ENCODE measurements around the gene METTL17. TPM values are rescaled to one million over a fixed set of nuclear protein-coding genes. Genes with fewer than 3 reads are reported as not detected.

Gene METTL17
- total and polyA plus RNA-seq, 4 experiments from 2014 or later, result 36.9 to 125 (median 80.6) TPM

DNA sequence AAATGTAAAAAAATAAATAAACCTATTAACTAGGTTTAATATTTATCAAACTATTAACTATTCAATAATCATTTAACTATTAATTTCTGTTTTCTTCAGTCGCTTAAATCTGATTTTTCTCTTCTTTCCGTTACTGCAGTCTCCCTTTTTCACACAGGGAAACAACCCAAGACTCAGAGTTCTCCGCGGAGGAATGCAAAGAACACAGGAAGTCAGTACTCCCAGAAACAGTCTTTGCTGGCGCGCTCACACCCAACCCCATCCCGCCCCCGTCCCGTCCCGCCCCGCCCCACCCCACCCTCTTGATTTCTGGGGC is 351 bp upstream of the METTL17 start:
- peaks cover 0 to 1% (median 0%) of the 10 kb centered on the region in 8 donors for H3K9me3 Mint-ChIP-seq
- Histone ChIP-seq H3K27me3 (ENCODE audit: insufficient read depth, low read length) (no peaks in the 10 kb centered on the region), H3K9me3 (ENCODE audit: control insufficient read depth in 1 of 2, low read length in 2 of 2) (no peaks in the 10 kb centered on the region), H3K27ac (ENCODE audit: low read depth, low read length) (peak overlapping the region; percentile 73), H3K36me3 (ENCODE audit: insufficient read depth, low read length) (peaks cover 22% of the 10 kb centered on the region), H3K4me1 (ENCODE audit: insufficient read depth, low read length) (peaks cover 24% of the 10 kb centered on the region), H3K4me3 (ENCODE audit: low read length in 2 of 2) (peak overlapping the region in 1 of 2 donors; percentile 93)
- POLR2A ChIA-PET (ENCODE audit: partially characterized antibody), result interaction anchor here (0.8 to 1.1 kb wide), 2 partner anchors 9 to 114 kb away, joined by 3 read pairs; no protein-coding TSS in a partner anchor
- DNase-seq, result no peak
- no peaks in the 10 kb centered on the region for H3K27me3 Mint-ChIP-seq
- H3K4me3 Mint-ChIP-seq, result peak overlapping the region; percentile 90 to 97 (median 96)
- CTCF ChIA-PET (ENCODE audit: partially characterized antibody), result interaction anchor here (0.9 to 2.9 kb wide), 4 partner anchors 17 to 103 kb away, joined by 3 to 10 read pairs (median 4); no protein-coding TSS in a partner anchor
- H3K4me1 Mint-ChIP-seq, result peaks cover 15 to 39% (median 22%) of the 10 kb centered on the region in 4 donors
- intact Hi-C loops (cut with micrococcal nuclease), result loop anchor here (1.0 kb wide), 2 partner anchors 18 to 114 kb away; no protein-coding TSS in a partner anchor
- peak overlapping the region; percentile 87 to 98 (median 96) for H3K27ac Mint-ChIP-seq
- H3K36me3 Mint-ChIP-seq, result peaks cover 20 to 33% of the 10 kb centered on the region in 2 donors

DNA sequence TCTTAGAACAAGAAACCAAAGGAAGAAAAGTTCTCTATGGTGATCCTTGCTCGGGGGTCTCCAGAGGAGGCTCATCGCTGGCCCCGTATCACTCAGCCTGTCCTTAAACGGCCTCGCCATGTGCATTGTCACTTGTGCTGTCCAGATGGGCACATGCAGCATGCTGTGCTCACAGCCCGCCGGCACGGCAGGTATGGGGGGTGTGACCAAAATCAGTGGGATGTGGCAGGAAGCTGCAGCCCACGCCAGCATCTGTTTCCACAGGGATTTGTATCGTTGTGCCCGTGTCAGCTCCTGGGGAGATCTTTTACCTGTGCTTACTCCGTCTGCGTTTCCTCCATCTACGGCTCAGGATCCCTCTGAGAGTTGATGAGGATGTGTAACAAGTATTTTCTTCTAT is 6.7 kb downstream of the METTL17 start:
- DNase-seq, result no peak
- peaks cover 45% of the 10 kb centered on the region for H3K36me3 ChIP-seq (ENCODE audit: insufficient read depth, low read length)
- ChIA-PET CTCF (ENCODE audit: partially characterized antibody) (interaction anchor here (4.5 kb wide), 1 partner anchor 15 kb away, joined by 17 read pairs; no protein-coding TSS in a partner anchor), POLR2A (ENCODE audit: partially characterized antibody) (no interaction called here)
- peaks cover 13 to 24% (median 16%) of the 10 kb centered on the region in 4 donors for H3K4me1 Mint-ChIP-seq
- H3K4me3 ChIP-seq (ENCODE audit: low read length in 2 of 2), result no peak overlapping the region
- intact Hi-C loops (cut with micrococcal nuclease), result no loop called here
- peaks cover 44 to 59% of the 10 kb centered on the region in 2 donors for H3K36me3 Mint-ChIP-seq
- H3K27me3 ChIP-seq (ENCODE audit: insufficient read depth, low read length), result no peaks in the 10 kb centered on the region
- no peak overlapping the region for H3K27ac Mint-ChIP-seq
- peaks cover 5% of the 10 kb centered on the region for H3K4me1 ChIP-seq (ENCODE audit: insufficient read depth, low read length)
- no peak overlapping the region for H3K4me3 Mint-ChIP-seq
- no peak overlapping the region for H3K27ac ChIP-seq (ENCODE audit: low read depth, low read length)
- no peaks in the 10 kb centered on the region for H3K9me3 Mint-ChIP-seq
- H3K27me3 Mint-ChIP-seq, result no peaks in the 10 kb centered on the region
- no peaks in the 10 kb centered on the region for H3K9me3 ChIP-seq (ENCODE audit: control insufficient read depth in 1 of 2, low read length in 2 of 2)

DNA sequence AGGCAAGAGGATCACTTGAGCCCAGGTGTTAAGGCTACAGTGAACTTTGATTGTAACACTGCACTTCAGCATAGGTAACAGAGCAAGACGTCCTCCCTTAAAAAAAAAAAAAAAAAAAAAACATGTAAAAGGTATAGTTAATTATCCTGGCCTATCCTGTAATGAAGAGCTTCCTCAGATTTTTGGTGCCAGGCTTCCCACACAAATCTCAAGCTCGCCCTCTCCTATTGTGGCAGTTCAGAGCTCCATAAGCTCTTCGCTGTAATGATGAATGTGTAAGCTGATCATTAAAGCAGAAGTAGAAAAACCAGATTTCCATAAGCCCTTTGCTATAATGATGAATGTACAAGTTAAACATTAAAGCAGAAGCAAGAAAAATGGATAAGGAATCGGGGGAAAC is 7.3 kb downstream of the METTL17 start:
- H3K9me3 ChIP-seq (ENCODE audit: control insufficient read depth in 1 of 2, low read length in 2 of 2), result no peaks in the 10 kb centered on the region
- no peak overlapping the region for H3K4me3 ChIP-seq (ENCODE audit: low read length in 2 of 2)
- H3K4me3 Mint-ChIP-seq, result no peak overlapping the region
- ChIA-PET POLR2A (ENCODE audit: partially characterized antibody) (no interaction called here), CTCF (ENCODE audit: partially characterized antibody) (interaction anchor here (2.1 to 4.5 kb wide), 3 partner anchors 15 to 26 kb away, joined by 13 to 21 read pairs (median 17); no protein-coding TSS in a partner anchor)
- H3K36me3 Mint-ChIP-seq, result peaks cover 40 to 56% of the 10 kb centered on the region in 2 donors
- H3K27ac ChIP-seq (ENCODE audit: low read depth, low read length), result no peak overlapping the region
- no peaks in the 10 kb centered on the region for H3K9me3 Mint-ChIP-seq
- no peak for DNase-seq
- H3K36me3 ChIP-seq (ENCODE audit: insufficient read depth, low read length), result peaks cover 41% of the 10 kb centered on the region
- H3K27me3 Mint-ChIP-seq, result no peaks in the 10 kb centered on the region
- no peaks in the 10 kb centered on the region for H3K27me3 ChIP-seq (ENCODE audit: insufficient read depth, low read length)
- H3K4me1 ChIP-seq (ENCODE audit: insufficient read depth, low read length), result no peaks in the 10 kb centered on the region
- peak overlapping the region in 2 of 7 donors; percentile 72 to 84 for H3K27ac Mint-ChIP-seq
- intact Hi-C loops (cut with micrococcal nuclease), result no loop called here
- peaks cover 8 to 18% (median 13%) of the 10 kb centered on the region in 4 donors for H3K4me1 Mint-ChIP-seq

DNA sequence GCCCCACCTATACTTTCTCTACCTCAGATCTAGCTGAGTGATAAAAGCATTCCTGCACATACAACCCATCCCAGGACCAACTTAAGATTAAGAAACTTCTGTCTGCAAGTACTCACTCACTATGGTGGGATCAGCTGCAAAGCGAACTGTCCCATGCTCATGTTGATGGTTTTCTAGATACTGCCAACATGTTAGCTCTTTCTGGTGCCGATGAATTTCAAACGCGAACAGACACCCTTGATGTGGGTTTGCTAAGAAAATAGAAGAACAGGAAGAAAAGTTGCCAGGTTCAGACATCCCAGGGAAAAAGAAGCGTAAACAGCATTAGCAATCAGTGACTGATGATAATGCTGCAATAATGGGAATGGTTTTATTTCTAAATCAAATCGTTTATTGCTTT is 7.8 kb downstream of the METTL17 start:
- no peak for DNase-seq
- Histone ChIP-seq H3K9me3 (ENCODE audit: control insufficient read depth in 1 of 2, low read length in 2 of 2) (no peaks in the 10 kb centered on the region), H3K4me1 (ENCODE audit: insufficient read depth, low read length) (no peaks in the 10 kb centered on the region), H3K27ac (ENCODE audit: low read depth, low read length) (no peak overlapping the region), H3K4me3 (ENCODE audit: low read length in 2 of 2) (no peak overlapping the region), H3K27me3 (ENCODE audit: insufficient read depth, low read length) (no peaks in the 10 kb centered on the region), H3K36me3 (ENCODE audit: insufficient read depth, low read length) (peaks cover 37% of the 10 kb centered on the region)
- Mint-ChIP-seq H3K9me3 (no peaks in the 10 kb centered on the region), H3K4me3 (peak overlapping the region in 1 of 8 donors; percentile 14), H3K36me3 (peaks cover 36 to 51% of the 10 kb centered on the region in 2 donors), H3K4me1 (peaks cover 7 to 17% (median 13%) of the 10 kb centered on the region in 4 donors), H3K27me3 (no peaks in the 10 kb centered on the region), H3K27ac (peak overlapping the region in 2 of 7 donors; percentile 37 to 84)
- POLR2A ChIA-PET (ENCODE audit: partially characterized antibody), result interaction anchor here (0.6 kb wide), 1 partner anchor 17 kb away, joined by 3 read pairs; no protein-coding TSS in a partner anchor
- intact Hi-C loops (cut with micrococcal nuclease), result no loop called here
- CTCF ChIA-PET (ENCODE audit: partially characterized antibody), result interaction anchor here (0.6 to 4.5 kb wide), 4 partner anchors 11 to 26 kb away, joined by 3 to 21 read pairs (median 15); no protein-coding TSS in a partner anchor

DNA sequence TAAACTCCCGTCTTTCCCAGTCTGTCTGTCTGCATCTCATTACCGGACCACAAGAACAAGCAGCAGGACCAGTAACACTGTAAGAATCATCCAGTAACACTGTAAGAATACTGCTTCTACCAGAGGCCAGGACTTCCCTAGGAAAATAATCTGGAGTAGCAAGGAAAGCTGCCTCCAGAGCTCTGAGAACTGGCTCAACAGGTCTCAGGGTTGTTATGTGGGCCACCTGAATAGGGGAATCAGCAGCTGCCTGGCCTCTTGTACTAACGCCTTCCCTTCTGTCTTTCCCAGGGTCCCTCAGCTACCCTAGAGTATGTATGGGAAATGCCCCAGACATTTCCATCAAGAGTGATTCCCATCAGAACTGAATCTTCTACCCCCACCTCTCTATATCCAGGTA is 8.4 kb downstream of the METTL17 start:
- H3K27ac ChIP-seq (ENCODE audit: low read depth, low read length), result no peak overlapping the region
- POLR2A ChIA-PET (ENCODE audit: partially characterized antibody), result interaction anchor here (0.6 kb wide), 1 partner anchor 17 kb away, joined by 3 read pairs; no protein-coding TSS in a partner anchor
- H3K36me3 ChIP-seq (ENCODE audit: insufficient read depth, low read length), result peaks cover 31% of the 10 kb centered on the region
- peak overlapping the region in 4 of 7 donors; percentile 25 to 57 (median 40) for H3K27ac Mint-ChIP-seq
- H3K4me3 Mint-ChIP-seq, result no peak overlapping the region
- no peaks in the 10 kb centered on the region for H3K9me3 ChIP-seq (ENCODE audit: control insufficient read depth in 1 of 2, low read length in 2 of 2)
- H3K9me3 Mint-ChIP-seq, result no peaks in the 10 kb centered on the region
- no peaks in the 10 kb centered on the region for H3K27me3 ChIP-seq (ENCODE audit: insufficient read depth, low read length)
- H3K4me3 ChIP-seq (ENCODE audit: low read length in 2 of 2), result no peak overlapping the region
- intact Hi-C loops (cut with micrococcal nuclease), result no loop called here
- no peak for DNase-seq
- CTCF ChIA-PET (ENCODE audit: partially characterized antibody), result interaction anchor here (0.6 to 4.5 kb wide), 4 partner anchors 10 to 27 kb away, joined by 3 to 21 read pairs (median 15); no protein-coding TSS in a partner anchor
- no peaks in the 10 kb centered on the region for H3K27me3 Mint-ChIP-seq
- peaks cover 7 to 17% (median 11%) of the 10 kb centered on the region in 4 donors for H3K4me1 Mint-ChIP-seq
- H3K36me3 Mint-ChIP-seq, result peaks cover 31 to 45% of the 10 kb centered on the region in 2 donors
- H3K4me1 ChIP-seq (ENCODE audit: insufficient read depth, low read length), result no peaks in the 10 kb centered on the region

DNA sequence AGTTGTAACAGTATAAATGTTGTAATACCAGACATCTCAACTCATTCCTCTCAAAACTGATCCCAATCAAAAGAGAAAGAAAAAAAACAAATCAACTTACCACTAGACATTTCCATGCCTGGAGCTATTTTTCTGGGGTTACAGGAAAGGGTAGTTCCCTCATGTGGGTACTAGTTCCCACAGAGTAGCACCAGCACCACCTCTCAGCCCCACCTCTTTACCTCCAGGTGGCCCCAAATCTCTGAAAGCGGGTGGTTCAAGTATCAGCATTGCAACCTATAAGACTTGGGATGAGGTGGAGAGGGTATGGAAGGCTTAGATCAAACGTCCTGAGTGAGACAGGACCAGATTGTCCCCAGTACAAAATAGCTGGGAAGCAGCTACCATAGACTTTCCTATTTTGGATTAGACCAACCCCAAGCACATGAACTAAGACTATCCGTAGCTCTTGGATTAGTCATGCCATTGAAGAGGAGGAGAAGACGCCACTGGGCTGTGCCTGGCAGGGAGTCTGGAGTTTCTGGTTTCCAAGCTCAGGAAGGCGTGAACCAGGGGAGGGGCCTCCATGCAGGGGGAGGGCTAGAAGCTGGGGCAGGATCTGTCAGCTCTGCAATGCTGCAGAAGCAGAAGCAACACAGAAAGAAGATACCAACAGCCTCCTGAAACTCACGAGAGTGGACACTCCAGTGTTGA is 9.0 kb downstream of the METTL17 start, which contains the start of gene SLC39A2:
Gene SLC39A2 (plus strand): TSS at position 620 of the 693 bp plus-strand sequence. CDS start 154 bp downstream, outside the sequence.
- no peaks in the 10 kb centered on the region for H3K4me1 ChIP-seq (ENCODE audit: insufficient read depth, low read length)
- no peak within 1 kb of the TSS for H3K4me3 ChIP-seq (ENCODE audit: low read length in 2 of 2)
- peaks cover 7 to 17% (median 11%) of the 10 kb centered on the region in 4 donors for H3K4me1 Mint-ChIP-seq
- H3K27me3 Mint-ChIP-seq, result no peaks in the 10 kb centered on the region
- intact Hi-C loops (cut with micrococcal nuclease), result no loop called here
- H3K27ac Mint-ChIP-seq, result peak within 1 kb of the TSS in 4 of 7 donors; percentile 54 to 92 (median 74)
- no peak for DNase-seq
- no peak within 1 kb of the TSS for H3K4me3 Mint-ChIP-seq
- H3K36me3 ChIP-seq (ENCODE audit: insufficient read depth, low read length), result peaks cover 29% of the 10 kb centered on the region
- H3K9me3 ChIP-seq (ENCODE audit: control insufficient read depth in 1 of 2, low read length in 2 of 2), result no peaks in the 10 kb centered on the region
- CTCF ChIA-PET (ENCODE audit: partially characterized antibody), result interaction anchor here (0.8 to 4.5 kb wide), 4 partner anchors 13 to 98 kb away, joined by 5 to 21 read pairs (median 15); no protein-coding TSS in a partner anchor
- no peak within 1 kb of the TSS for H3K27ac ChIP-seq (ENCODE audit: low read depth, low read length)
- H3K36me3 Mint-ChIP-seq, result peaks cover 28 to 42% of the 10 kb centered on the region in 2 donors
- no peaks in the 10 kb centered on the region for H3K9me3 Mint-ChIP-seq
- POLR2A ChIA-PET (ENCODE audit: partially characterized antibody), result no interaction called here
- no peaks in the 10 kb centered on the region for H3K27me3 ChIP-seq (ENCODE audit: insufficient read depth, low read length)

DNA sequence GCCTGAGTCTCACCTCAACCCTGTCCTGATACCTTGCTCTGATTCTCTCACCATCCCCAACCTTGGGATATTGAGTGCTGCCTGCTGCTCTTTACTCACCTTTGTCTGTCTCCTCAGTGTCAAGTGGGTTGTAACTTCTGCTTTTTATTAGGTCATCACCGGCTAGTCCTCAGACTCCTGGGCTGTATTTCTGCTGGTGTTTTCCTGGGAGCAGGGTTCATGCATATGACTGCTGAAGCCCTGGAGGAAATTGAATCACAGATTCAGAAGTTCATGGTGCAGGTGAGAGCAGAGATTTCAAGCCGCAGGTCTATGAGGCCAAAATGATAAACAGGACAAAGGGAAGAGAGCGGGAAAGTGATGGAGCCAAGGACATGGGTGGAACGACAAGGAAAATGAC is 9.8 kb downstream of the METTL17 start:
- no peaks in the 10 kb centered on the region for H3K4me1 ChIP-seq (ENCODE audit: insufficient read depth, low read length)
- Mint-ChIP-seq H3K27ac (peak overlapping the region in 3 of 7 donors; percentile 26 to 92 (median 90)), H3K27me3 (no peaks in the 10 kb centered on the region), H3K4me3 (no peak overlapping the region), H3K9me3 (no peaks in the 10 kb centered on the region), H3K36me3 (peaks cover 22 to 36% of the 10 kb centered on the region in 2 donors), H3K4me1 (peaks cover 7 to 17% (median 11%) of the 10 kb centered on the region in 4 donors)
- CTCF ChIA-PET (ENCODE audit: partially characterized antibody), result interaction anchor here (0.8 to 4.5 kb wide), 3 partner anchors 12 to 97 kb away, joined by 5 to 21 read pairs (median 17); no protein-coding TSS in a partner anchor
- no peaks in the 10 kb centered on the region for H3K27me3 ChIP-seq (ENCODE audit: insufficient read depth, low read length)
- peaks cover 21% of the 10 kb centered on the region for H3K36me3 ChIP-seq (ENCODE audit: insufficient read depth, low read length)
- H3K9me3 ChIP-seq (ENCODE audit: control insufficient read depth in 1 of 2, low read length in 2 of 2), result no peaks in the 10 kb centered on the region
- POLR2A ChIA-PET (ENCODE audit: partially characterized antibody), result no interaction called here
- intact Hi-C loops (cut with micrococcal nuclease), result no loop called here
- no peak overlapping the region for H3K4me3 ChIP-seq (ENCODE audit: low read length in 2 of 2)
- DNase-seq, result no peak
- H3K27ac ChIP-seq (ENCODE audit: low read depth, low read length), result no peak overlapping the region
